SK-N-SH treated with all-trans-retinoic acid at 6 μM for 48 hours (cell line): ENCODE results near the gene NXN.
"Not testable (repeated sequence)": the region's sequence is repeated elsewhere in the genome, so short reads cannot be mapped to it uniquely, and the experiment has no call there.

Experiments
- ATAC-seq: fragments of 200-7000 bp; cut with Tn5 transposase; 3 replicates; pipeline ENCODE4 v1.9.1; 2020; ENCODE audit warnings: mild to moderate bottlenecking, moderate library complexity
- ARNTL ChIP-seq: fragments of 450-650 bp; formaldehyde crosslinking; IDR thresholded peaks from 2 replicates; pipeline ENCODE4 v1.5.0; 2020; ENCODE audit warnings: low read depth, mild to moderate bottlenecking, moderate library complexity, borderline replicate concordance
- BACH2 ChIP-seq: fragments of 250-450 bp; sonication (Bioruptor Pico); IDR thresholded peaks from 2 replicates; pipeline ENCODE4 v1.9.0; 2021; ENCODE audit warnings: mild to moderate bottlenecking, borderline replicate concordance
- ESRRG ChIP-seq: fragments of 250-450 bp; sonication (Bioruptor Pico); IDR thresholded peaks from 2 replicates; pipeline ENCODE4 v1.6.1; 2021; ENCODE audit warnings: mild to moderate bottlenecking
- GLIS3 ChIP-seq: fragments of 250-450 bp; sonication (Bioruptor Pico); IDR thresholded peaks from 2 replicates; pipeline ENCODE4 v1.5.0; 2020; ENCODE audit warnings: mild to moderate bottlenecking, moderate library complexity
- ISL1 ChIP-seq: fragments of 250-450 bp; sonication (Bioruptor Pico); IDR thresholded peaks from 2 replicates; pipeline ENCODE4 v2.1.2; 2022; ENCODE audit warnings: mild to moderate bottlenecking, moderate library complexity
- OSR1 ChIP-seq: fragments of 250-450 bp; sonication (Bioruptor Pico); IDR thresholded peaks from 2 replicates; pipeline ENCODE4 v1.8.0; 2022; ENCODE audit warnings: moderate library complexity, mild to moderate bottlenecking, inconsistent platforms
- PPARA ChIP-seq: fragments of 250-450 bp; sonication (Bioruptor Pico); IDR thresholded peaks from 2 replicates; pipeline ENCODE4 v1.5.0; 2020; ENCODE audit warnings: mild to moderate bottlenecking, borderline replicate concordance
- RARB ChIP-seq: fragments of 250-450 bp; sonication (Bioruptor Pico); IDR thresholded peaks from 2 replicates; pipeline ENCODE4 v1.8.0; 2021; ENCODE audit warnings: mild to moderate bottlenecking, moderate library complexity
- TCF4 ChIP-seq: fragments of 250-450 bp; sonication (Bioruptor Pico); IDR thresholded peaks from 2 replicates; pipeline ENCODE4 v1.8.0; 2021; ENCODE audit warnings: mild to moderate bottlenecking, moderate library complexity, borderline replicate concordance
- ZC3H10 ChIP-seq: fragments of 250-450 bp; sonication (Bioruptor Pico); IDR thresholded peaks from 2 replicates; pipeline ENCODE4 v1.5.1; 2021; ENCODE audit warnings: mild to moderate bottlenecking, moderate library complexity
- ZFP3 ChIP-seq: fragments of 250-450 bp; sonication (Bioruptor Pico); IDR thresholded peaks from 2 replicates; pipeline ENCODE4 v1.5.0; 2020; ENCODE audit warnings: mild to moderate bottlenecking, moderate library complexity
- ZFP30 ChIP-seq: fragments of 450-650 bp; formaldehyde crosslinking; IDR thresholded peaks from 2 replicates; pipeline ENCODE4 v1.5.0; 2022; ENCODE audit warnings: mild to moderate bottlenecking, moderate library complexity
- ZNF565 ChIP-seq: fragments of 450-650 bp; formaldehyde crosslinking; conservative IDR thresholded peaks from 2 replicates; pipeline ENCODE4 v1.5.0; 2020; ENCODE audit warnings: low read depth, mild to moderate bottlenecking, moderate library complexity
- ZNF70 ChIP-seq: fragments of 450-650 bp; formaldehyde crosslinking; IDR thresholded peaks from 2 replicates; pipeline ENCODE4 v1.5.0; 2020; ENCODE audit warnings: mild to moderate bottlenecking, moderate library complexity
- ZNF8 ChIP-seq: fragments of 450-650 bp; formaldehyde crosslinking; IDR thresholded peaks from 2 replicates; pipeline ENCODE4 v1.5.0; 2020; ENCODE audit warnings: mild to moderate bottlenecking, moderate library complexity
- TF ChIP-seq, protein P1 (sequence below): fragments of 250-450 bp; sonication (Bioruptor Pico); IDR thresholded peaks from 2 replicates; pipeline ENCODE4 v1.8.0; 2021; ENCODE audit warnings: low read depth, mild to moderate bottlenecking, moderate library complexity, borderline replicate concordance
- TF ChIP-seq, protein P2 (sequence below): fragments of 250-450 bp; sonication (Bioruptor Pico); IDR thresholded peaks from 2 replicates; pipeline ENCODE4 v1.5.1; 2021; ENCODE audit warnings: mild to moderate bottlenecking, moderate library complexity
- TF ChIP-seq, protein P3 (sequence below): fragments of 250-450 bp; sonication (Bioruptor Pico); IDR thresholded peaks from 2 replicates; pipeline ENCODE4 v1.8.0; 2020; ENCODE audit warnings: mild to moderate bottlenecking, moderate library complexity, borderline replicate concordance
- TF ChIP-seq, protein P4 (sequence below): fragments of 250-450 bp; sonication (Bioruptor Pico); IDR thresholded peaks from 2 replicates; pipeline ENCODE4 v1.5.1; 2020; ENCODE audit warnings: low read depth, mild to moderate bottlenecking, moderate library complexity

The NXN gene

DNA sequence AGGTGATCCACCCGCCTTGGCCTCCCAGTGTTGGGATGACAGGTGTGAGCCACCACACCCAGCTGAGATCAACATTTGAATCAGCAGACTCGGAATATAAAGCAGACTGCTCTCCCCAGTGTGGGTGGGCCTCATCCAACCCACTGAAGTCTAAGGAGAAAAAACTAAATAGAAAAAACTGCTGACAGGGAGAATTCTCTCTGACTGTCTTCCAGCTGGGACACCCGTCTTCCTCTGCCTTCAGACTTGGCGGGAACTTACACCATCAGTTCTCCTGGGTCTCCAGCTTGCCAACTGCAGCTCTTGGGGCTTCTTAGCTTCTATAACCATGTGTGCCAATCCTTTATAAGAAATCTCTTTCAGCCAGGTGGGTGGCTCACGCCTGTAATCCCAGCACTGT lies 106.7 kb downstream of the NXN start:
- ATAC-seq, result no peak

DNA sequence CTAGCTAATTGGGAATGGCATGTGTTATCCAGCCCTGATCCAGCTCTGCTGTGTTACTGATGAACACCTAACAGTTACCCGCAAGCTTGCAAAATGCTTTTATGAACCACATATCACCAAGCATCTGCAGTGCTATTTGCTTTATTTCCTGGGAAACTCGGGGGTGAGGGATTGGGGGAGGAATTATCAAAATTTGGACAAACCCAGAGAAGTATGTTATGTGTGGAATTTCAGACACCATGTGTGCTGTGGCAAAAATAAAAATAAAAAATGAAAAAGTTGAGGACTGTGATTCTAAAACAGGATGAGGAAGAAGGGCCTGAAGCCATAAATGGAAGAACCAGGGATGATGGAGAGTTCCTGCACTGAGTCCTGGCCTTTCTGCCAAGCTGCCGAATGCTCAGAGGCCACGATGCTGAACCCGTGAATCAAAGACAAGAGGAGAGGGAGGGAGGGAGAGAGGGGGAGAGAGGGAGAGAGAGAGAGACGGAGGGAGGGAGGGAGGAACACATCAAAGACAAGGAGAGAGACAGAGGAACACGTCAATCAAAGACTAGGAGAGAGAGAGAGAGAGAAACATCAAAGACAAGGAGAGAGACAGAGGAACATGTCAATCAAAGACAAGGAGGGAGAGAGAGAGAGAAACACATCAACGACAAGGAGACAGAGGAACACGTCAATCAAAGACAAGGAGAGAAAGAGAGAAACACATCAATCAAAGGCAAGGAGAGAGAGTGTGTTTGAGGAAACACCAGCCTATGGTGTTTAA lies 107.6 kb downstream of the NXN start:
- TF ChIP-seq ESRRG (CRISPR knock-in tag) (no peak), GLIS3 (CRISPR knock-in tag) (no peak), TCF4 (CRISPR knock-in tag) (no peak), RARB (CRISPR knock-in tag) (no peak), ZFP30 (CRISPR knock-in tag) (no peak), ZC3H10 (CRISPR knock-in tag) (no peak), ZFP3 (no peak), PPARA (CRISPR knock-in tag) (no peak)
- TF ChIP-seq, protein P1, sequence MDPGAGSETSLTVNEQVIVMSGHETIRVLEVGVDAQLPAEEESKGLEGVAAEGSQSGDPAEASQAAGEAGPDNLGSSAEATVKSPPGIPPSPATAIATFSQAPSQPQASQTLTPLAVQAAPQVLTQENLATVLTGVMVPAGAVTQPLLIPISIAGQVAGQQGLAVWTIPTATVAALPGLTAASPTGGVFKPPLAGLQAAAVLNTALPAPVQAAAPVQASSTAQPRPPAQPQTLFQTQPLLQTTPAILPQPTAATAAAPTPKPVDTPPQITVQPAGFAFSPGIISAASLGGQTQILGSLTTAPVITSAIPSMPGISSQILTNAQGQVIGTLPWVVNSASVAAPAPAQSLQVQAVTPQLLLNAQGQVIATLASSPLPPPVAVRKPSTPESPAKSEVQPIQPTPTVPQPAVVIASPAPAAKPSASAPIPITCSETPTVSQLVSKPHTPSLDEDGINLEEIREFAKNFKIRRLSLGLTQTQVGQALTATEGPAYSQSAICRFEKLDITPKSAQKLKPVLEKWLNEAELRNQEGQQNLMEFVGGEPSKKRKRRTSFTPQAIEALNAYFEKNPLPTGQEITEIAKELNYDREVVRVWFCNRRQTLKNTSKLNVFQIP (CRISPR knock-in tag), result no peak

More for the DNA sequence above, 106.7 kb downstream of the NXN start:
- no peak for TF ChIP-seq OSR1
- TF ChIP-seq, protein P1 (CRISPR knock-in tag), result no peak
- TF ChIP-seq TCF4 (CRISPR knock-in tag), result no peak
- no peak for TF ChIP-seq ZFP3
- no peak for TF ChIP-seq ZNF70 (CRISPR knock-in tag)

DNA sequence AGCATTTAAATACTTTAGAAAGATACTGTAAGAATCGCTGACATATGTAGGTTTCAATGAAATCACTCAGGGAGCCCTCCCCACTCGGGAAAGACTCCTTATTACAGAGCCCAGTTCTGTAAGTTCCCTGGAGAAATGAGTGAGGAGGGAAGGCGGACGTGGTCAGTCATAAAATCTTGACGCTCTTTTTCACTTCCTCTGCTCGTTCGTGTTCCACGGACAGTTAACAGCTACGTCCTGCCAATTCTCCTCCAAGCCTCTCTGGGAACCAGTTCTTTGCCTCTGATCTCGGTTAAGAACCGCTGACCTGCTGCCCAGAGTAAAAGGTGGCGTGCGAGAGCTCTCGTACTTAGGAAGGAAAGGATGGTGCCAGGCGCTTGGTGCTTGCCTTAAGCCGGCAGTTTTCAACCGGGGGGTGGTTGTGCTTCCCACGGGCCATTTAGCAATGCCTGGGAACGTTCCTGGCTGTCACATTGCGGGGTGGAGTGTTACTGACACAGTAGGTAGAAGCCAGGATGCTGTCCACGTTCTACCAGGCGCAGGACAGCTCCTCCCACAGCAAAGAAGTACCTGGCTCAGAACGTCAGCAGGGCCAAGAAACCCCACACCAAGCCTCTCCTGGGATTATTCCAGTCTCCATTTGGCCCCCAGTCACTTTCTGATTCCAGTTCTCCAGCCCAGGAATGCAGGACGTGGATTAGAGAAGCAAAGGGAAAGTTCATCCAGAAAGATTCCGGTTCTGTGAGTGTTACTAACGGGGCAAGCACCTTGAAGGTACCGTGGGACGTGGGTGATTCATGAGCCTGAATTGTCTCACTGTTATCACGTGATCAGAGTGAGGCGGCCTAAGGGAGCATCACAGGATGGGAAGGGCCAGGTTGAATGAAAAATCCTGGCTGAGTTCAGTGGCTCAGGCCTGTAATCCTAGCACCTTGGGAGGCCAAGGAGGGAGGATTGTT lies 109.7 kb downstream of the NXN start:
- ATAC-seq, result peak; percentile 27
- TF ChIP-seq ZFP3 (no peak), PPARA (CRISPR knock-in tag) (no peak), ARNTL (CRISPR knock-in tag) (no peak), ZNF70 (CRISPR knock-in tag) (no peak), ZNF565 (CRISPR knock-in tag) (no peak), ESRRG (CRISPR knock-in tag) (no peak)

More for the DNA sequence above, 107.6 kb downstream of the NXN start:
- ATAC-seq, result no peak

DNA sequence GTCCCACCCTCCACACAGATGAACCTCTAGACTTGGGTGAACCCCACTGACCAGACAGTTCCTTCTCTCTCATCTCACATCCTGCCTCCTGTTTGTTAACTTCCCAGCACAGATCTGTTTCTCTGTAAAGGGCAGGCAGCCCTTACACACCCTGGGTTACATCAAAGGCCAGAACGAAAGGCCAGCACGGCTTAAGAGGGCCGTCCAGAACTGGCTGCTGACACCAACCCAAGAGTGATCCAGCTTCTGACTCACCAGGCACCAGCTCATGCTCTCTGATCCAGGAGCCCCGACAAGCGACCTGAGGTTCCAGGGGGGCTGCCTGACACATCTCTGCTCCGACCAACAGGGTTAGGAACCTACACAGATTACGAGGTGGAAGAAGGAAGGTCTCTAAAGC lies 110.5 kb downstream of the NXN start:
- TF ChIP-seq ISL1 (CRISPR knock-in tag) (no peak), ZNF70 (CRISPR knock-in tag) (no peak), ZNF565 (CRISPR knock-in tag) (no peak), ZNF8 (CRISPR knock-in tag) (no peak)
- ATAC-seq, result peak; percentile 63

DNA sequence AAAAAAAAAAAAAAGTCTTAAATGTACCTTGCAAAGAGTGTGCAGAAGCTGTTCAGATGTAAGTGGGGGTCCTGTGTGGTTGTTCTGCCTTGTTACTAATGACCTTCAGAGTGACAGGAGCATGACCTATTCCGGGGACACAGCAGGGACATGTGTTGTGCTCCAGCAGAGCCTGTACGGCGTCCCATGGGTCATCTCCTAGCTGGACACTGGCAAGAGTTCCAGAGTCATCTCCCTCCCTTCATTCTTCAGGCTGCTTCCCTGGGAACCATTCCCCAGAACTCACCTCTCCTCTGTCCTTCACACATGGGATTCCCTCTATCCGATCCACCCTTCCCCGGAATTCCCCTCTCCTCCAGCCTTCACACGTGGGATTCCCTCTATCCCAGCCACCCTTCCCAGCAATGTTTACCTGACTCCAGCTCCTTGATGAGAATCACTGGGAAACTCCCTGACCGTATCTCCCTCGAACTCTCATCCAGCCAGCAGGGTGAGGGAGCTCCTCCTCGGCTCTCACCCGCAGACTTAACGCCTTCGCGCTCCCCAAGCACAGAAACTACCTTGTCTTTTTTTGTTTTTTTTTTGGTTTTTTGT lies 111.6 kb downstream of the NXN start:
- no peak for ATAC-seq
- TF ChIP-seq, protein P2, sequence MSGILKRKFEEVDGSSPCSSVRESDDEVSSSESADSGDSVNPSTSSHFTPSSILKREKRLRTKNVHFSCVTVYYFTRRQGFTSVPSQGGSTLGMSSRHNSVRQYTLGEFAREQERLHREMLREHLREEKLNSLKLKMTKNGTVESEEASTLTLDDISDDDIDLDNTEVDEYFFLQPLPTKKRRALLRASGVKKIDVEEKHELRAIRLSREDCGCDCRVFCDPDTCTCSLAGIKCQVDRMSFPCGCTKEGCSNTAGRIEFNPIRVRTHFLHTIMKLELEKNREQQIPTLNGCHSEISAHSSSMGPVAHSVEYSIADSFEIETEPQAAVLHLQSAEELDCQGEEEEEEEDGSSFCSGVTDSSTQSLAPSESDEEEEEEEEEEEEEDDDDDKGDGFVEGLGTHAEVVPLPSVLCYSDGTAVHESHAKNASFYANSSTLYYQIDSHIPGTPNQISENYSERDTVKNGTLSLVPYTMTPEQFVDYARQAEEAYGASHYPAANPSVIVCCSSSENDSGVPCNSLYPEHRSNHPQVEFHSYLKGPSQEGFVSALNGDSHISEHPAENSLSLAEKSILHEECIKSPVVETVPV, result no peak
- TF ChIP-seq, protein P3, sequence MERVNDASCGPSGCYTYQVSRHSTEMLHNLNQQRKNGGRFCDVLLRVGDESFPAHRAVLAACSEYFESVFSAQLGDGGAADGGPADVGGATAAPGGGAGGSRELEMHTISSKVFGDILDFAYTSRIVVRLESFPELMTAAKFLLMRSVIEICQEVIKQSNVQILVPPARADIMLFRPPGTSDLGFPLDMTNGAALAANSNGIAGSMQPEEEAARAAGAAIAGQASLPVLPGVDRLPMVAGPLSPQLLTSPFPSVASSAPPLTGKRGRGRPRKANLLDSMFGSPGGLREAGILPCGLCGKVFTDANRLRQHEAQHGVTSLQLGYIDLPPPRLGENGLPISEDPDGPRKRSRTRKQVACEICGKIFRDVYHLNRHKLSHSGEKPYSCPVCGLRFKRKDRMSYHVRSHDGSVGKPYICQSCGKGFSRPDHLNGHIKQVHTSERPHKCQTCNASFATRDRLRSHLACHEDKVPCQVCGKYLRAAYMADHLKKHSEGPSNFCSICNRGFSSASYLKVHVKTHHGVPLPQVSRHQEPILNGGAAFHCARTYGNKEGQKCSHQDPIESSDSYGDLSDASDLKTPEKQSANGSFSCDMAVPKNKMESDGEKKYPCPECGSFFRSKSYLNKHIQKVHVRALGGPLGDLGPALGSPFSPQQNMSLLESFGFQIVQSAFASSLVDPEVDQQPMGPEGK, result no peak
- no peak for TF ChIP-seq ZNF565 (CRISPR knock-in tag)
- no peak for TF ChIP-seq ZFP3
- no peak for TF ChIP-seq ZFP30 (CRISPR knock-in tag)
- TF ChIP-seq, protein P4, sequence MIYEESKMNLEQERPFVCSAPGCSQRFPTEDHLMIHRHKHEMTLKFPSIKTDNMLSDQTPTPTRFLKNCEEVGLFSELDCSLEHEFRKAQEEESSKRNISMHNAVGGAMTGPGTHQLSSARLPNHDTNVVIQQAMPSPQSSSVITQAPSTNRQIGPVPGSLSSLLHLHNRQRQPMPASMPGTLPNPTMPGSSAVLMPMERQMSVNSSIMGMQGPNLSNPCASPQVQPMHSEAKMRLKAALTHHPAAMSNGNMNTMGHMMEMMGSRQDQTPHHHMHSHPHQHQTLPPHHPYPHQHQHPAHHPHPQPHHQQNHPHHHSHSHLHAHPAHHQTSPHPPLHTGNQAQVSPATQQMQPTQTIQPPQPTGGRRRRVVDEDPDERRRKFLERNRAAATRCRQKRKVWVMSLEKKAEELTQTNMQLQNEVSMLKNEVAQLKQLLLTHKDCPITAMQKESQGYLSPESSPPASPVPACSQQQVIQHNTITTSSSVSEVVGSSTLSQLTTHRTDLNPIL (CRISPR knock-in tag), result no peak
- TF ChIP-seq OSR1, result no peak
- TF ChIP-seq BACH2 (CRISPR knock-in tag), result no peak

DNA sequence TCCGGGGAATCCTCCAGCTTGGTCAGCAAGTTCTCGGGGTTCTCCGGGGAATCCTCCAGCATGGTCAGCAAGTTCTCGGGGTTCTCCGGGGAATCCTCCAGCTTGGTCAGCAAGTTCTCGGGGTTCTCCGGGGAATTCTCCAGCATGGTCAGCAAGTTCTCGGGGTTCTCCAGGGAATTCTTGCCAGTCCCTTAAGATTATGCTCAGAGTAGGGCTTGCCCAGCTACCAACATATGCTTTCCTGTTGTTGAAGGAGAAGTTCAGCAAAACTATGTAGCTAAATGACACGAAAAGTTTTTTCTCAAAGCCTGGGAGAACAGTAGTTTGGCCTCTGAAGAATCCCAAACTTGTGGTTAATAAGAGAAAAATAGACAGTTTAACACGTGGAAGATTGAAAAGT lies 112.3 kb downstream of the NXN start:
- ATAC-seq, result not testable (repeated sequence)
